HL-60 (cell line): ENCODE data around the gene MYH7B.

Source experiments
- CTCF ChIP-seq: IDR thresholded peaks from one replicate; pipeline ENCODE4 v1.5.1; 2011; ENCODE audit warnings: low read length, control low read depth, inconsistent platforms; ENCODE audit not compliant: insufficient read depth
- GABPA ChIP-seq: IDR thresholded peaks from 2 replicates; pipeline ENCODE4 v1.6.1; 2012; ENCODE audit warnings: low read depth
- TF ChIP-seq, protein P1 (sequence below): IDR thresholded peaks from 2 replicates; pipeline ENCODE4 v1.6.1; 2012; ENCODE audit warnings: low read depth; ENCODE audit not compliant: insufficient replicate concordance

DNA sequence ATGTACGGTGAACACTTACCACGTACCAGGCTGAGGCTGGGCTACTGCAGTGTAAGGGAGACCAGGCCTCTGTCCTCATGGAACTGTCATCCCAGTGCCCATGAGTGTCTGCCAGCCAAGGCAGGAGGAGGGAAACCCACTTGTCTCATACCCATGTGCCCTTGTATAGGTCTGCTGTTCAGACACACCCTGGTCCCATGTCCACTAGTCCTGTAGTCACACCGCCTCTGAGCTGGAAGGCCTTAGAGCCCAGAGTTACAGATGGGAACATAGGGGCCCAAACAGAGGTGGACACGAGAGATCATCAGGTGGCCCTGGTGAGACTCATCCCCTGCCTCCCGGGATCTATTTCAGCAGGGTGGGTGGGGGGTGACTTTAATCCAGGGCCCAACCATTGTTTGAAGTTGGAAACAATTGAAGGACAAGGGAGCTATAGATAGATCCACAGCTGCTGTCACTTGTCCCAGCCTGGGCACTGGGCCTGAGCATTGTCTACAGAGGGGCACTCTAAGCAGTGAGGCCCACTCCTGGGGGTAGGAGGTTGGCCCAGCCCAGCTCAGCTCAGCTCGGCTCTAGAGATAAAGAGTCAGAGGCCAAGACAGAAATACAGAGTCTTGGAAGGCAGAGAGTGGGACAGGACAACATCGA lies 14.6 kb downstream of the MYH7B start:
- TF ChIP-seq CTCF (no peak), GABPA (no peak)
- TF ChIP-seq, protein P1, sequence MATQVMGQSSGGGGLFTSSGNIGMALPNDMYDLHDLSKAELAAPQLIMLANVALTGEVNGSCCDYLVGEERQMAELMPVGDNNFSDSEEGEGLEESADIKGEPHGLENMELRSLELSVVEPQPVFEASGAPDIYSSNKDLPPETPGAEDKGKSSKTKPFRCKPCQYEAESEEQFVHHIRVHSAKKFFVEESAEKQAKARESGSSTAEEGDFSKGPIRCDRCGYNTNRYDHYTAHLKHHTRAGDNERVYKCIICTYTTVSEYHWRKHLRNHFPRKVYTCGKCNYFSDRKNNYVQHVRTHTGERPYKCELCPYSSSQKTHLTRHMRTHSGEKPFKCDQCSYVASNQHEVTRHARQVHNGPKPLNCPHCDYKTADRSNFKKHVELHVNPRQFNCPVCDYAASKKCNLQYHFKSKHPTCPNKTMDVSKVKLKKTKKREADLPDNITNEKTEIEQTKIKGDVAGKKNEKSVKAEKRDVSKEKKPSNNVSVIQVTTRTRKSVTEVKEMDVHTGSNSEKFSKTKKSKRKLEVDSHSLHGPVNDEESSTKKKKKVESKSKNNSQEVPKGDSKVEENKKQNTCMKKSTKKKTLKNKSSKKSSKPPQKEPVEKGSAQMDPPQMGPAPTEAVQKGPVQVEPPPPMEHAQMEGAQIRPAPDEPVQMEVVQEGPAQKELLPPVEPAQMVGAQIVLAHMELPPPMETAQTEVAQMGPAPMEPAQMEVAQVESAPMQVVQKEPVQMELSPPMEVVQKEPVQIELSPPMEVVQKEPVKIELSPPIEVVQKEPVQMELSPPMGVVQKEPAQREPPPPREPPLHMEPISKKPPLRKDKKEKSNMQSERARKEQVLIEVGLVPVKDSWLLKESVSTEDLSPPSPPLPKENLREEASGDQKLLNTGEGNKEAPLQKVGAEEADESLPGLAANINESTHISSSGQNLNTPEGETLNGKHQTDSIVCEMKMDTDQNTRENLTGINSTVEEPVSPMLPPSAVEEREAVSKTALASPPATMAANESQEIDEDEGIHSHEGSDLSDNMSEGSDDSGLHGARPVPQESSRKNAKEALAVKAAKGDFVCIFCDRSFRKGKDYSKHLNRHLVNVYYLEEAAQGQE, result no peak
